RKO (cell line): Measurements from ENCODE around the gene PRPS2.
A peak's percentile ranks its signal among the peaks of the same experiment; 100 is the strongest.

Source experiments
- DNase-seq: peaks from one replicate; pipeline ENCODE4 v3.0.0-alpha.2; 2016; ENCODE audit warnings: low spot score

The PRPS2 gene

DNA sequence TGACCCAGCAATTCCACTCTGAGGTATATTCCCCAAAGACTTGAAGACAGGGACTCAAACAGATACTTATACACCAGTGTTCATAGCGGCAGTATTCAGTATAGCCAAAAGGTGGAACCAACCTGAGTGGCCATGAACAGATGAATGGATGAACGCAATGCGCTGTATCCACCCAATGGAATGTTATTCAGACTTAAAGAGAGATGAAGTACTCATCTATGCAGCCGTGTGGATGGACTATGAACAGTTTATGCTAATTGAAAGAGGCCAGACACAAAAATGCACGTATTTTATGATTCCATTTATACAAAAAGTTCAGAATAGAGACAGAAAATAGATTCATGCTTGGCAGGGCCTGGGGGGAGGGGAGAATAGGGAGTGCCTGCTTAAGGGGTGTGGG is 26.3 kb downstream of the PRPS2 start:
- DNase-seq, result no peak

- DNase-seq, result no peak
Observed at GRCh38 chrX:12819222-12819621, 28.0 kb downstream of the PRPS2 start.

GRCh38 chrX:12820737-12821136 is 29.5 kb downstream of the PRPS2 start:
- no peak for DNase-seq

DNA sequence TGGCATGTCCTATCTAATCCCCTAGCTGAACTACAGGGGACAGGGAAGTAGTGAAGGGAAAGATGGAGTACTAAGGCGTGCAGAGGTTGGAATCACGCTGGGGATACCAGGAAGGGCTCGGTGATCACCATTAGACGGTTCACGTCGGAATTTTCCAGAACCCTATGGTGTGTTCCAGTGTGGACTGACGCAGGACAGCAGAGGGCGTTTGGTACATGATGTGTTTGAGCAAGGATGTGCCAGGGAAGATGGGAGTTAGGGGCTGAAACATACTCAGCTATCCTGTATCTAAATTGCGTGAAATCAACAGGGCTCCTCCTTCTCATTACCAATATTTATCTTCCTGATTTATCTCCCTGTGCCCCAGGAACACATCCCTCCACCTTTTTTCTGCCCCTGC is 33.7 kb downstream of the PRPS2 start:
- DNase-seq, result no peak

DNA sequence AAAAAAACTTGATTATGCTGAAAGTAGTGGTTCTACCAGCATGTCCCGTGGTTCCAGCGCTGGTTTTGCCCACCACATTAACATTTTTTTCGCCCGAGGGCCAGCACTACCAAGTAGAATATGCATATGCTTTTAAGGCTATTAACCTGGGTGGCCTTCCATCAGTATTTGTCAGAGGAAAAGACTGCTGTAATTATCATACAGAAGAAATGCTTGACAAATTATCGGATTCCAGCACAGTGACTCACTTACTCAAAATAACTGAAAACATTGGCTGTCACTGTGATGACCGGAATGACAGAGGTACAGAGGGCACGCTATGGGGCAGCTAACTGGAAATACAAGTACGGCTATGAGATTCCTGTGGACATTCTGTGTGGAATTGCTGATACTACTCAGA is 34.6 kb downstream of the PRPS2 start:
- peak; percentile 39 for DNase-seq

- DNase-seq, result no peak
Observed at GRCh38 chrX:12843061-12843667, 52.0 kb downstream of the PRPS2 start.

- no peak for DNase-seq
Observed at GRCh38 chrX:12843668-12844279, 52.6 kb downstream of the PRPS2 start.

DNA sequence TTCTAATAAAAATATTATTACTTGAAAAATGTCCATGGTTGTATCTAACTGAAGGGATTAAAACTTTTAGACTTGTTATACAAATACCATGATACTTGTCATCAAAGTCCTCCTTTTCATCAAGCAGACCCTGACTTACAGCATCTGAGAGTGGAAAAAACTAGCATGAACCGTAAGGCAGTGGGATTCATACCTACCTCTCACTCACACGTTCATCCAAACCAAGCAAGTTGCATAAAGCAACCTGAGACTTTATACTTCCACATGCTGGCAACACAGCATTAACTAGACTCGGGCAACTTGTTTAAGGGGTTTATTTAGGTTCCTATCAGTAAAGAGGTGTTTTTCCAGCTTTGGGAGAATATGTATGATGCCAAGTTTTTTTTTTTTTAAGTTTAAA is 53.1 kb downstream of the PRPS2 start:
- DNase-seq, result no peak

GRCh38 chrX:12865359-12865758 is 74.1 kb downstream of the PRPS2 start:
- no peak for DNase-seq

DNA sequence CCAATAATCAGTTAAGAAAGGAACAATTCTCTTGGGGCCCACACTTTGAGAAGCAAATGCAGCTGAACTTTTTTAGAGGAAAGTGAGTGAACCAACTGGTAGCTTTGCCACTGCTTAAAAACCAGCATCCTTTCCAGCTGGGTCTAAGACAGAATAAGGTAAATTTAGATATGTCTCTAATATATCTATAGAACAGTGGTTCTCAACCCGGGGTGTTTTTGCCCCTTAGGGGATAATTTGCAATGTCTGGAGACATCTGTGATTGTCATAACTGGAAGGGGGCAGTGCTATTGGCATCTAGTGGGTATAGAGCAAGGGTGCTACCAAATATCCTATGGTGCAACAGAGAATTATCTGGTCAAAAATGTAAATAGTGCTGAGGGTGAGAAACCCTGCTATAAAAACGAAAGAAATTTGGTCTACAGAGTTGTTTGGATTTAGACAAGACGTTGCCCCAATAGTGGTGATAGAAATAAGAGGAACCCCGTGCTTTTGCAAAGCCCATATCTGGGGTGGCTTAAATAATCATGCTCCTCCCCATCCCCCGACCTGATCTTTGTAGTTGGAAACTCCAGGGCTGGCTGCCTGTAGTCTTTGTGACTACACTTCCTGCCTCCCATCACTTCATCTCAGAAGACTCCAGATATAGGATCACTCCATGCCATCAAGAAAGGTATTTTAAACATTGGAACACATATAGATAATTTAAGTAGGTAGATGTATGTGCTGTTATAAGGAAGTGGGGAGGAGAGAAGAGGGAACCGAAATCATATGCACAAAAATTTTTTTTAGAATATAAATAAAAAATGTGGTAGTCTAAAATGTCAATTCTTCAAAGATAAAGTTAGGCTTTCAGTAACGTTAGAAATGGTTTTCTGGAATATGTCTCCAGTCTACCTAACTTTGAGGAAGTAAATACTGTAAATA is 75.5 kb downstream of the PRPS2 start, which contains the start of gene TLR7:
TLR7 (plus strand) TSS at position 622 of the 927 bp plus-strand sequence. CDS start 507 bp downstream, outside the sequence.
- no peak for DNase-seq

GRCh38 chrX:12867685-12868084 is 76.5 kb downstream of the PRPS2 start:
- DNase-seq, result no peak

GRCh38 chrX:12868747-12869146 is 77.5 kb downstream of the PRPS2 start:
- DNase-seq, result no peak

- DNase-seq, result no peak
Observed at GRCh38 chrX:12871257-12871656, 80.0 kb downstream of the PRPS2 start.

DNA sequence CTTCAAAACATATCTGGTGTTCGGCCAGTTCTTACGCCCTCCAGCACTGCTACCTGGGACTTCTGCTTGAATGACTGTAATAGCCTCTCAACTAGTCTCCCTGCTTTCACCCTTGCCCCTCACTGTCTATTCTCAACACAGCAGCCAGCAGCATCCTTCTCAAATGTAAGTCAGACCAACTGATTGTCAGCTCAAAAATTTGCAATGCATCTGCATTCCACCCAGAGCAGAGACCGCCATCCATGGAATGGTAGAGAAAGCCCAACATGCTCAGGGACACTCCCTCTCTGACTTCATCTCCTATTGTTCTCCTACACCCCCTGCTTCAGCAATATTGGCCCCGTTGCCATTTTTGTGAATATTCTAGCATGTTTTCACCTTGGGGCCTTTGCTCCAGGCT is 81.5 kb downstream of the PRPS2 start:
- no peak for DNase-seq
